ENCODE data around the gene PON1.

GRCh38 chr7:95367606-95368005, 43.3 kb upstream of the PON1 start:
- no peak for TF ChIP-seq CTCF (IDR thresholded peaks at IDR 0.05)
- TF ChIP-seq POLR2A (IDR thresholded peaks at IDR 0.05) = no peak
